ENCODE data around the gene IGSF9B.

Gene IGSF9B

DNA sequence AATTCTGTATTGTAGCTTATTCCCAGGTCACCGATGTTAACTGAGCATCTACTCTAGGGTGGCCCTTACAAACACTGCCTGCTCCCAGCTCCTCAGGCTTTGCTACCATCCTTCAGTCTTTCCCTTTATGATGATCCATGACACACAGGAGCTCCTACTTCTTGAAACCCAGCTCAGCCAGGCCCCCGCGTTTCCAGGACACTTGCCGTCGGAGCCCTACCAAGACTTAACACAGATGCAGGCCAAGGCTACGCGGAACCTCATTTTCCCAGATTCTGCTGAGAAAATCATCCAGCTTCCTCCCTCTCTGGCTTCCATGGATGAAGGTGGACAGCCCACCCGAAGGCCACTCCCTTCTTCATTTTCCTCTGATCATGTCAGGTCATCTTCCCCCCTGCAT, 18.6 kb downstream of the IGSF9B start:
- DNase-seq (ENCODE audit: low read depth), result no peak

DNA sequence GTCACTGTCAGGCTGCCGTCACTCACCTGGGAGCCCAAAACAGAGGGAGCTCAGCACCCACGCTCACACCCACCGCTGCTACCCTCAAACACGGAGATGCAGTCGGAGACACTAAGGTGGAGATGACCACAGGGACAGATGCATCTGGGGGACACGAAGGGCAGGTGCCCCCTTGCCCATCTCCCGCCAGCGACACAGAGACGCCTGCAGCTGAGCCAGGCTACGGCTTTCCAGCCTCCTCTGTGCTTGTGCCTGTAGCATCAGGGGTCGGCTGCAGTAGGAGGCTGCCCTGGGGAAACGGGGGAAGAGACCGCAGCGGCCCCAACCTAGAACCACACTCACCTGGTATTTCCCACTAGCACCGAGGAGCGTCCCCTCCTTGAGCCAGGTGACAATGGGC, 19.3 kb downstream of the IGSF9B start:
- no peak for DNase-seq (ENCODE audit: low read depth)

DNA sequence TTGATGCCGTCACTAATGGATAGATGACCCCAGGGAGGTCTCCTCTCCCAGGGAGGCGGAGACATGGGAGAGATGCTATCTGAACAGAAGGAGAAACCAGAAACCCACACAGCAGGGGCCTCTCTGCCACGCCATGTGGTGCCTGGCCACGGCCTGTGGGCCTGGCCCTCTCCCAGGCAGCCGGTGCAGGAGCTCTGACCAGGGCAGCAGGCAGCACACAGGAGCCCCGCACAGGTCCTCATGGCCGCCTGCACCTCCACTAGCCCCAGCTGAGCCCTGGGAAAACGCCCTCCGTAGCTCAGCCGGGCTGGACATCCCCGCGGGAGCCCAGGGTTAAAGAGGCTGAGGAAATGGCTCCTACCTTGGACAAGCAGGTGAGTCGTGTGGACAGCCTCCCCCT, 19.8 kb downstream of the IGSF9B start:
- no peak for DNase-seq (ENCODE audit: low read depth)

DNA sequence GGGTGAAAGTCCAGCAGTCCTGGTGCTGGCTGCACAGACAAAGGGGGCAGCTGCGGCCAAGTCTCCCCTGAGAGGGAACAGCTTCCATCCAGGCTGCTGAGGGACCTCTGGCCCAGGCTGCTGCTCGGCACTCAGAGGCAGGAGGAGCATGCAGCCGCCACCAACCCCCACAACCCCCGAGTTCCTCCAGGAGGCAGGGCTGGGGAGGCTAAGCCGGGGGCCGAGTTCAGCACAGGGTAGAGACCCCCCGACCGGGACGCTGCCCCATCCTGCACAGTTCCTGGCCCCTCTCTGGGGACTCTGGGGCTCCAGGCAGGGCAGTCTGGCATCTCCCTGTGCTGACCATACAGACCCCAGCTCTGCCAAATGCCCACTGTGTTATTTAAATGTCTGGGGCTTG, 20.2 kb downstream of the IGSF9B start:
- DNase-seq (ENCODE audit: low read depth), result no peak

DNA sequence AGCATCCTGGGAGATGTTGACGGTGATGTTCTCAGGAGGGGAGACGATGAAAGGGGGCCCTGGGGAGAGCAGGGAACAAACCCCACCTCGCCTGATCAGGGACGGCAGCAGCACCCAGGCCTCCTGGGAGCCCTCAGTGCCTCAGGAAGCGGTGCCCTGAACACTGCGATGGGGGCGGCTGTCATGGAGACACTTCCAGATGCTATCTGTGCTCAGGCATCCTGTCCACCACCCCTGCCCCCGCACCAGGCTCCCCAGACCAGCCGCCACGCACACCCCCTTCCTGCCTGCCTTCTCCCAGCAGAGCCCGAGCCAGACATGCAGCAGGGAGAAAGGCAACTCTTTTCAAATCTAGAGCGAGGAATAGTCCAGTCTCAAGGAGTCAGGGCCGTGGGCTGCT, 20.6 kb downstream of the IGSF9B start:
- no peak for DNase-seq (ENCODE audit: low read depth)

DNA sequence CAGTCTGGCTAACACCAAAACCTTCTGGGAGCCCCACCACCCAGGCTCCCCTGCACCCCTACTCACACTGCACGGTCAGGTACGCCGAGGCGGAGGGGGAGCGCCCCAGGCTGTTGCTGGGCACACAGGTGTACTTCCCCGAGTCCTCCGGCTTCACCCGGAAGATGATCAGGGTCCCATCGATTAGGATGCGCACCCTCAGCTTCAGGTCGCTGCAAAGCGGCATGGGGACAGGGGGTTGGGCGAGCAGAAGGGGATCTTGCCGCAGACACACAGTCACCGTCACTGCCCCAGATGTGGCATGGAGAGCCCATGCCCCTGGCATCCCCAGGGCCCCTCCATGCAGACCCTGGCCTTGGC, 21.2 kb downstream of the IGSF9B start:
- DNase-seq (ENCODE audit: low read depth), result no peak

DNA sequence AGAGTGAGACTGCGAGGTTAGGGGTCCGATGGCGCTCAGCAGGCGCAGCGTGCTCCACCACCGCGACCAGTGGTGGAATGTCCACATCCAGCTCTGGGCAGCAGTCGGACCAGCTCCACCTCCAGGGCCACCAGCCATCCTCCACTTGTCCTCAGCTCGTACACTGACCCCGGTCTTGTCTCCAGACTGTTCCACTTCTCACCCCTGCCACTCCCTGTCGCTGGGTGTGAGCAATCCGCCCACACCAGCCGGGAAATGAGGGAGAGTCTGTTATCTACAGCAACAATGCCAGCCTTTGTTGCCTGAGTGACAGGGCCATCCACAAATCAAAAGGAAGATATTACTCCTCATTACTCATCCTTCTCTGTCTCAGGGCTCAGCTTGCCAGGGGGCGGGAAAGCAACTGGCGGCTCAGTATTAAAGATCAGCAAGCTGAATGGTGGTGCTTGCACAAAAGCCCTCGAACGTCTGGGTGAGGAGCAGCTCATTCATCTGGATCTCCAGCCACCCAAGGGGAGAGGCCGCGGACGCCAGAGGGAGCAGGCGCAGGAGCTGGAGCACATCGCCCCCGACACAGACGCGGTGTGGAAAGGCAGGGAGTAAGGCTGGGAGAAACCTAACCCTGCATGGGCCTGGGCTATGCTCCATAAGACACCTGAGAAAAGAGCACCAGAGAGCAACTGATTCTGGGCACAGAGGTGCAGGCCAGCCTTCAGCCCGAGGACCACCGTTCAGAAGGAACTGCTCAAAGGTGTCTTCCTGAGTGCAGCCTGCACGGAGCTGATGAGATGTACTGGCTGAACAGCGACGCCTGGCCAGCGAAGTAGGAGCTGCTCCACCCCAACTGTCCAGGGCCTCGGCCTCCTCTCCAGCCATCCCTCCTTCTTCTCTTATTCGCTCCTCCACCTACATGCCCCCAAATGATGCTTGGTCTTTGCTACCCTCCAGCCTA, 21.9 kb downstream of the IGSF9B start:
- no peak for DNase-seq (ENCODE audit: low read depth)

DNA sequence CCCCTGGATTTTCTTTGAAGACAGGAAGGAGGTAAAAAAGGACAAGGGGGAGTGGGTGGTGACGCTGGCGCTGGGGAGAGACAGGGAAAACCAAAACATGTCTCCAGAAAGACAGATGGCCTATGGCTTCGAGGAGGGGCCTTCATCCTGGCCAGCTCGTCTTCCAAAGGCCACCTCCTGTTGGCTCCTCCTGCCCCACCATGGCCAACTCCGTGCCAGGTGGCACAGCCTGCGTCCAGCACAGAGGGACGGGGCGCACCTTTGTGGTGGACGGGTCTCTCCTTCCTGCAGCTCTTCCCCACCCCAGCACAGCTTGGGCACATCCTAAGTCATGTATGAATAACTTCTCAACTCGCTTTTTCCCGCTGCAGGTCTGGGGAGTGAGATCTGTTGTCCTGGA, 22.7 kb downstream of the IGSF9B start:
- no peak for DNase-seq (ENCODE audit: low read depth)

DNA sequence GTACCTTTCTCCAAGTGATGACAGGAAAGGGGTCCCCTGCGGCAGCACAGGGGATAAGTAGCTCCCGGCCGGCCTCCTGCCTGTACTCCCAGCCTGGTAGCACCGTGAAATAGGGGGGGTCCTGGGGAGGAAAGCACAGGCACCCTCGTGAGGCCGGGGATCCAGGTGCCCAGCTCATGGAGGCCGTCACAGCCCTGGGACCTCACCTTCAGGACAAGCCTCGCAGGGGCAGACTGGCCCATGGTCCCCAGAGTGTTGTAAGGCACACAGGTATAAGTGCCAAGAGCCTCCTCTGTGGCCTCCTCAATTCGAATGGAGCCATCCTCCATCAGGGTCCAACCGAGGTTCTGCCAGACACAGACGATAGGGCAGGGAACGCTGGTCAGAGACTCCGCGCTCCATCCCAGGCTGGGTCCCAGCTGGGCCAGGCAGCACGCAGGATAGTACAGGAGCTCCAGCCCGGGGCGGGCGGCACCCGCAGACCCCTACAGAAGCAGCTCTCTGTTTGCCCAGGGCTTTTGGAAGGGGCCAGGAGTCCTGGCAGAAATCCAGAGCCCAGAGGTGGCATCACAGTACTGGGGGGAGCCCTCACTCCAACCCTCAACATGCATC, 25.2 kb downstream of the IGSF9B start:
- DNase-seq (ENCODE audit: low read depth), result no peak

DNA sequence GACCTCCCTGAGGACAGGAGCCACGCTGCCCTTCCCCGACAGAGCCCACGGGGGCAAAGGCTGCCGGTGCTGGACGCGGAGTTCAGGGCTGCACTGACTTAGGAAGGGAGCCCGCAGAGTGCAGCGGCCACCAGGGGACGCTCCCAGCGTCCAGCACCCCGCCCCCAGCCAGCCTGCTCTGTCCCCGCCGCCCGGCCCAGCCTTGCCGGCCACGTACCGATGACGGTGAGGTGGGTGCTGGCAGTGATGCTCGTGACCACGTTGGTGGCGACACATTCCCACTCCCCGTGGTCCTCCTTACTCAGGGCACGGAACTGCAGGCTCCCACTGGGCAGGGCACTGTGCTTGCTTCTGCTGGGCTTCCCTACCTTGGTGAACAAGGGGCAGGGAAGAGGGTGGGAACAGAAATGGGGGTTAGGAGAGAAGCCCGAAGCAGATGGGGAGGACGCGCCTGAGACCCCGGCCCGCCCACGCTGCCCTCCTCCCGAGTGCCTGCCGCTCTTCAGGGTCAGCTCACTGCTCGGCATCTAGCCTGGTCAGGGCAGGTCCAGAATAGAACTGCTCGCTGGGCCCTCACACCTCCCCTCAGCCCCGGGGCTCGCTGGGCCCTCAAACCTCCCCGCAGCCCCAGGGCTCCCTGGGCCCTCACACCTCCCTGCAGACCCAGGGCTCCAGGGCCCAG, 25.9 kb downstream of the IGSF9B start:
- DNase-seq (ENCODE audit: low read depth), result no peak

DNA sequence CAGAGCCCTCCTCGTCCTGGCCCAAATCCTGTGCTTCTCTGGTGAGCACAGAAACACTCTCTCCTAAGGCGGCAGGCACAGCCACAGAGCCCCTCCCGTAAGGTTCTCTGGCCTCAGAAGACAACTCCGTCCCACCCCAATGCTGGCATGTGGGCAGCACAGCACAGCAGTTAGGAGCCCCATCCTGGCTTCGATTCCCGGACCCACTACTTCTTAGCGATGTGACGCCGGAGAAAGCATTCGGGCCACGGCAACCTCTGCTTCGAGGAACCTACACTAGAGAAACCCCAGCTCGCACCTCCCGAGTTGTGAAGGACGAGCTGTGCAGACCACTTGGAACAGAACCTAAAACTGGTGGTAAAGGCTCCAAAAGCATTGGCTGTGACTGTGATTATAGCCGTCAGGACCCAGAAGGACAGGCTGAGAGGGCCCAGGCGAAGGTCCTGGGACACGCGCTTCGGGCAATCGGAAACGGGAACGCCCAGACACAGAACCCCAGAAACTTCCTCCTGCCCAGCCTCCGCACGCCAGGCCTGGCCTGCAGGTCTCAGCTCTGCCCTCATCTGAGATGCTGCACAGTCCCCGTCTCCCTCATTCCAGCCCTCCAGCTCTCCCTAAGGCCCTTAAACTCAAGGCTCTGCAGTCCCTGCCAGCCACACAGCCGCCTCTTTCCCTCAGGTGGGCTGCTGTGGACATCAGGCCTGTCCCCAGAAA, 26.6 kb downstream of the IGSF9B start:
- no peak for DNase-seq (ENCODE audit: low read depth)

DNA sequence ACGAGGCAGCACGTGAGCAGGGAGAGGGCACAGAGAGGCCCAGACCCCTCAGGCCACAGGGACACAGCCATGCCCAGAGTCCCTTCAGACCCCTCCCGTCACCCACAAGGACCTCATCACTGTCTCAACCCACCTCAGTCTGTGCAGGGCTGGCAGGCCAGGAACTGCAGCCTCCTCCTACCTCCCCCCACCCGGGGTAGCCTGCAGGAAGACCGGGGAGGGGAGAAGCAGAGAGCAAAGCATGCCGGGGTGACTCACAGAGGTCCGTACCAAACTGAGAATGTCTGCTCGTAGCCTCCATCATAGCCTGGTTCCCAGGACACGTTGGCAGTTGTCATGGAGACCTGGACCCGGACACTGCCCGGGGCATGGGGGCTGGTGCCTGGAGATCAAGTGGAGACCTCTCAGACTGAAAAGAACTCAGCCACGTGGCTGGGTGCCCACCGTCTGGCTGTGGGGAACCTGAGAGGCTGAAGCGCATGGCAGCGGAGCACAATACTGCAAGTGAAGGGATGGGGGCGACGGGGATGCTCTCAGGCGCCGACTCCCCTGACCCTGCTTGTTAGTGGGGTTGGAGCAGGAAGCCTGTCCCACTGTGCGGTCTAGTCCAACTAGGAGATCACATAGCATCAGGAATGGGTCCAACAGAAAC, 27.2 kb downstream of the IGSF9B start:
- DNase-seq (ENCODE audit: low read depth), result no peak

DNA sequence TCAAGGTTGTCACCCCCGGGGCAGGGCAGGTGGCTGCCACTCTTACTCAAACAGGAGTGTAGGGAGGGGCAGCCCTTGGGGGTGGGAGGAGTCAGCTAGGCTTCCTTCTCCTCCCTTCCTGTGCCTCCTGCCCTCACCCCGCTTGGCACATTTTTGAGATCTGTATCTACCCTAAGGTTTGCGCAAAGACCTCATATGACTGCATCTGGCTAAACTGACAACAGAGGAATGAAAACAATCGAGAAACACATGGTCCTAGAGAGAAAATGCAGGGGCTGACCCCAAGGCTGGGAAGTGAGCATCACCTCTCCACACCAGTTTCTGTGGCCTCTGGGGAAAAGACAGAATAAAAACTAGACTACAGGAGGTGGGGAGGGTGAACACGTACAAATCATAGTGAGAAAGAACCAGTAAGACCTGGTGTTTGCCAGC, 28.1 kb downstream of the IGSF9B start:
- no peak for DNase-seq (ENCODE audit: low read depth)

DNA sequence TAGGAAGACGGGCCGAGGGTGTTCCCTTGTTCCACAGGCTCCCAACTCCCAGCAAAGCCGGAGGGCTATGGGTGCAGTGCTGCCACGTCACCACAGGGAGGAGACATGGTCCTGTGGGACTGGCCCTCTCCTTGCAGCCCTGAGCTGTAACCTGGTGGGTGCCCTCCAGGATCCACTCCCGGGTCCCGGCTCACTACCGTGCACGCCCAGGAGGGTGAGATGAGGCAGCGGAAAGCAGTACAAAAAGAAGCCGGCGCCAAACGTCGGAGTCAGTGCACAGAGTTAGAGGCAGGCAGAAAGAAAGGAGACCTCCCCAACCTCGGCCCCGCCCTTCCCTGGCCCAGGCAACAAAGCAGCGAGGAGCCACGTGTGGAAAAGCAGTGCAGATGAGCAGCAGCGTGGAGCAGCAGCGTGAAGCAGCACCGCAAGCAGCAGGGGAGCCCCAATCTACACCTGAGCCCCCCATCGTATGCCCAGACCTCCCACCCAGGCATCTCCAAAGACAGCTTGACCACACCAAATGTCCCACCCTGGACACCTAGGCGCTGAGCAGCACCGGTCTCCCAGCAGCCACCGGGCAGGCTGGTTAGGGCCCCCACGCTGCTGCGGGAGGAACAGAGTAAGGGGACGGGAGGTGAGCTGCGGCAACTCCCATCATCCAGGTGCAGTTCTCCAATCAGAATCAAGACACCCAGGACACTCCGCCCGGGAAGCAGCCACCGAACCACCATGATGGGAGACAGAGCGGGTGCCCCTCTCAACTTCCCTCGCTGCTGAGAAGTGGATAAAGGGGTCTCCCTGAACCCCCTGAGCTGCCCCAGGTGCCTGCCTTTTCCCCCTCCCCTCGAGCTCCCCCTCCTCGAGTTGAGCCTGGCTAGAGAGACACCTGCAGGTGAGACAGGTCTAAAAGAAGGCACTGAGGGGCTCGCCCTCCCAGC, 28.8 kb downstream of the IGSF9B start:
- peak; percentile 45 for DNase-seq (ENCODE audit: low read depth)

DNA sequence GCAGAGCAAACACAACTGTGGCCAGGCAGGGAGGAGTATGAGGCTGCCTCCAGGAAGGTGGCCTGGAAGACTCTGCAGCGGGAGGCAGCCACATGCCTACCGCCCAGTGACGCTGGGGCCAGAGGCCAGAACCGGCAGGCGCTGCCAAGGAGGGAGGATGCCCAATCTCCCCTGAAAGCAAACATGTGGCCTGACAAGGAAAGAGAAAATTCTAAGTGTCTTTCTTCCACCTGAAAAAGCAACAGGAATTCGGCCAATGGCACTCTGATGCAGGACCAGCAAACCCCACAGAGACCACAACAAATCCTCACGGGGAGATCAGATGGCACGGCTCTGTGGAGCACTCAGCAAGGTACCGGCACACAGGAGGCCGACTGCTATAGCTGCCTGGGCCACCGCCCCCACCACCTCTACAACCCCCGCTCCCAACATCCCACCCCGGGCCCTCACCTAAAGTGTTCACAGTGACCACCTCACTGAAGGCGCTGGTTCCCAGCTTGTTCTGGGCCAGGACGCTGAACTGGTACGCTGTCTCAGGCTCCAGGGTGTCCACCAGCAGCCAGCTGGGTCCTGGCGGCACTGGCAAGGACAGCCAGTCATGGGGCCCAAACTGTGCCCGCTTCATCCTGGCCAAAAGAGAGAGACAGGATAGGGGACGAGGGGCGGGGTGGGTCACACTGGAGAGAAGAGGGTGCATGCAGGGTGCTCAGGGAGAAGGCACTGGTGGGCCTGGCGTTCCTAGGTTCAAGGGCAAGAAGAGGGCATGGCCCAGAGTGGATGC, 30.1 kb downstream of the IGSF9B start:
- DNase-seq (ENCODE audit: low read depth), result no peak

DNA sequence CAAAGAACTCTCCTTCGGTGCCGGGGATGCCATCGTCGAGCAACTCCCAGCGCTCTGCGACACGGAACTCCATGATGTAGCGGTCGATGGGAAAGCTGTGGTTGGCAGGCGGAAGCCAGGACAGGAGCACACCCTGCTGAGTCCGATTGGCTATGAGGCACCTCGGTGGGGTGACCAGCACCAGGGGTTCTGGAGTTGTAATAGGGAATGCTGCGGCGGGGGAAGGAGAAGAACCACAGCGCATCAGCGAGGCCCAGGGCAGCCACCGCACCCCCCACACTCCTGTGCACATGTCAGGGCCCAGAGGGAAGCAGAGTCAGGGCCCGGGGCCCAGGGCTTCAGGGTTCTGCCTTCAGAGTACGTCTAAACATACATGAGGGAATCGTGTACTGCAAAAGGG, 31.0 kb downstream of the IGSF9B start:
- no peak for DNase-seq (ENCODE audit: low read depth)

DNA sequence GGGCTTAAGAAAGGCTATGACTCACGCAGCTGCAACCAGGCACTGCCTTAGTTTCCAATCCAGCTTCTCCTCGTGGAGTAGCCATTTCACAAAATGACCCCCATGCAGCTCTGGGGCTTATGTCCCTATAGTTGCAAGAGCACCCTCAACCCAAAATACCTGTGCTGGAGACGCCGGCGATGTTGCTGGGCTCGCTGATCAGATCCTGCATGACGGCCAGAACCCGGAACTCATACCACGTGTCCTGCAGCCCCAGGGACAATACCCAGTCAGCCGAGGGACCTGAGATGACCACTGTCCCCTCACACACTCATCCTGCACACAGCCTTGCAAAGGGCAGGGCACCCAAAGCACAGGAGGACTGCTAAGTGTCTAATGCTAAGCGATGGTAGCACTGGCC, 32.1 kb downstream of the IGSF9B start:
- no peak for DNase-seq (ENCODE audit: low read depth)

DNA sequence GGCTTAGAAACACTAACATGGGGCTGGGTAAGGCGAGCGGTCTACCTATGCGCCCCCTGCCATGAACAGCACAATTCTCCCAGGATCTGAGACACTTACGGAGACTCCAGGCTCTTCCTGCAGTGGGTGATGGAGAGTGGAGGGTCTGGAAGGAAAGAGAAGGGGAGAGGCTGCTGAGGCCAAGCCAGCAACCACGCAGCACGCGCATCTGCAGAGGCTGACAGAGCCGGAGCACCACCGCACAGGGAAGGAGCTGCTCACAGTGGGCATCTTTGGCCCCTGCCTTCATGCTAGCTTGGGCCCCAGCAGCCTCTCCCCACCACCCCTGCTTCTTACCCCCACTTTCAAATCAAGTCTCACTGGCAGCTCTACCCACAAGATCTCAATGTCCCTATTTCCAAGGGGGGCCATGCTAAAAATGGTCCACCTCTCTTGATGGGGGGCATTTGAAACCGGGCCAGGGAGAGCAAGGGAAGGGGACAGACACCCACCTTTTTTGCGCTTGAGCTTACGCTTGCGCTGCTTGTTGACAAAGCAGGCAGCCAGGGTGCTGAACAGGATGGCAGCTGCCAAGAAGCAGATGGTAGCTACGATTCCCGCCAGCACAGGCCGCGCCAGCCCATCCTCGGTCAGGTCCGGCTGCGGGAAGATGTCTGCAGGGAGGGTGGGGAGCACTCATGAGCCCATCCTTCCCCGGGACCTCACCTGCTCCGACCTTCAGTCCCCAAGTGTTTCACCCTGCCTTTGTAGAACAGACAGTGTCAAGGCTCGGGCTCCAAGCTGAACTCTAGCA, 34.5 kb downstream of the IGSF9B start:
- no peak for DNase-seq (ENCODE audit: low read depth)

DNA sequence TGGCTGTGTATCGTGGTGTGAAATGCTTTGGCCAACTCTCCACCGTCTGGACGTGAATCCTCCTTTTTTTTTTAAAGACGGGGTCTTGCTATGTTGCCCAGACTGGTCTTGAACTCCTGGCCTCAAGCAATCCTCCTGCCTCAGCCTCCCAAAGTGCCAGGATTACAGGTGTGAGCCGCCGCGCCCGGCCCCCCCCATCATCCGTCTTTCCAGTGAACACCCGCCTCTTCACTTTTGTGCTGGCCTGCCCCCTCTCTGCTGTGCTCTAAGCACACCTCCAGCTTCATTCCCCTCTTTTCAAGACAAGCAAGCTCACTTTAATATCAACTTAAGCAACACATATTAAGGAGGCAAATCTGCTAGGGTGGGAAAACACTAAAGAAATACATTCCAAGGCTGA, 35.3 kb downstream of the IGSF9B start:
- DNase-seq (ENCODE audit: low read depth), result no peak
